Activated naive CD8-positive, alpha-beta T cell treated with anti-CD3 and anti-CD28 coated beads, Interleukin-2, amount 50 U/mL, for 24 hours (primary cell): ENCODE data around the gene TMEM121B.

ENCODE experiments used
- ATAC-seq: fragments of 150-1000 bp; cut with Tn5 transposase; one replicate; pipeline ENCODE4 v1.10.0; 2021
- DNase-seq: peaks from one replicate; pipeline ENCODE4 v3.0.0; 2021
- H3K27ac Mint-ChIP-seq: one replicate; pipeline ENCODE4 v1.8.0; 2021; ENCODE audit warnings: mild to moderate bottlenecking, mixed read lengths
- H3K27me3 Mint-ChIP-seq: one replicate; pipeline ENCODE4 v1.8.0; 2021; ENCODE audit warnings: mixed read lengths
- H3K36me3 Mint-ChIP-seq: one replicate; pipeline ENCODE4 v1.8.0; 2021; ENCODE audit warnings: low read depth, mixed read lengths
- H3K4me1 Mint-ChIP-seq: one replicate; pipeline ENCODE4 v1.8.0; 2021; ENCODE audit warnings: mixed read lengths
- H3K4me3 Mint-ChIP-seq: one replicate; pipeline ENCODE4 v1.8.0; 2021; ENCODE audit warnings: mild to moderate bottlenecking, moderate library complexity, mixed read lengths
- H3K9me3 Mint-ChIP-seq: one replicate; pipeline ENCODE4 v1.8.0; 2021; ENCODE audit warnings: mixed read lengths

Gene TMEM121B

GRCh38 chr22:17100621-17101020 is 20.5 kb downstream of the TMEM121B start:
- Mint-ChIP-seq H3K4me3 (no peak overlapping the region), H3K36me3 (peaks cover 56% of the 10 kb centered on the region), H3K4me1 (peaks cover 70% of the 10 kb centered on the region), H3K9me3 (no peaks in the 10 kb centered on the region), H3K27ac (peak overlapping the region; percentile 25), H3K27me3 (no peaks in the 10 kb centered on the region)
- ATAC-seq (no peak), DNase-seq (no peak)

GRCh38 chr22:17098379-17098819 is 22.8 kb downstream of the TMEM121B start:
- peak; percentile 34 for DNase-seq
- Mint-ChIP-seq H3K36me3 (peaks cover 47% of the 10 kb centered on the region), H3K4me3 (no peak overlapping the region), H3K27ac (peak overlapping the region; percentile 14), H3K27me3 (no peaks in the 10 kb centered on the region), H3K9me3 (no peaks in the 10 kb centered on the region), H3K4me1 (peaks cover 79% of the 10 kb centered on the region)
- peak; percentile 74 for ATAC-seq

GRCh38 chr22:17097701-17098100 is 23.5 kb downstream of the TMEM121B start:
- Mint-ChIP-seq H3K4me1 (peaks cover 84% of the 10 kb centered on the region), H3K27ac (no peak overlapping the region), H3K4me3 (no peak overlapping the region), H3K9me3 (no peaks in the 10 kb centered on the region), H3K36me3 (peaks cover 45% of the 10 kb centered on the region), H3K27me3 (no peaks in the 10 kb centered on the region)
- no peak for ATAC-seq
- no peak for DNase-seq

GRCh38 chr22:17097062-17097461 is 24.1 kb downstream of the TMEM121B start:
- no peak overlapping the region for H3K4me3 Mint-ChIP-seq
- H3K4me1 Mint-ChIP-seq: peaks cover 86% of the 10 kb centered on the region

GRCh38 chr22:17096071-17096470 is 25.1 kb downstream of the TMEM121B start:
- Mint-ChIP-seq H3K9me3 (no peaks in the 10 kb centered on the region), H3K4me1 (peaks cover 86% of the 10 kb centered on the region), H3K27ac (no peak overlapping the region)

More at GRCh38 chr22:17097062-17097461, 24.1 kb downstream of the TMEM121B start:
- ATAC-seq: no peak
- H3K9me3 Mint-ChIP-seq: no peaks in the 10 kb centered on the region
- peaks cover 40% of the 10 kb centered on the region for H3K36me3 Mint-ChIP-seq
- H3K27me3 Mint-ChIP-seq: no peaks in the 10 kb centered on the region
- H3K27ac Mint-ChIP-seq: no peak overlapping the region
- DNase-seq: no peak

GRCh38 chr22:17095538-17095937 is 25.6 kb downstream of the TMEM121B start:
- no peaks in the 10 kb centered on the region for H3K27me3 Mint-ChIP-seq
- no peaks in the 10 kb centered on the region for H3K9me3 Mint-ChIP-seq
- peaks cover 87% of the 10 kb centered on the region for H3K4me1 Mint-ChIP-seq
- ATAC-seq (no peak), DNase-seq (no peak)
- H3K36me3 Mint-ChIP-seq: peaks cover 28% of the 10 kb centered on the region
- no peak overlapping the region for H3K4me3 Mint-ChIP-seq
- no peak overlapping the region for H3K27ac Mint-ChIP-seq

More at GRCh38 chr22:17096071-17096470, 25.1 kb downstream of the TMEM121B start:
- ATAC-seq: no peak
- Mint-ChIP-seq H3K27me3 (no peaks in the 10 kb centered on the region), H3K36me3 (peaks cover 30% of the 10 kb centered on the region), H3K4me3 (no peak overlapping the region)
- no peak for DNase-seq

GRCh38 chr22:17093081-17093480 is 28.1 kb downstream of the TMEM121B start:
- no peaks in the 10 kb centered on the region for H3K27me3 Mint-ChIP-seq
- no peak for DNase-seq
- H3K4me1 Mint-ChIP-seq: peaks cover 87% of the 10 kb centered on the region
- H3K9me3 Mint-ChIP-seq: no peaks in the 10 kb centered on the region
- ATAC-seq: no peak
- peaks cover 12% of the 10 kb centered on the region for H3K36me3 Mint-ChIP-seq
- H3K4me3 Mint-ChIP-seq: no peak overlapping the region
- H3K27ac Mint-ChIP-seq: no peak overlapping the region

- Mint-ChIP-seq H3K27me3 (no peaks in the 10 kb centered on the region), H3K27ac (no peak overlapping the region), H3K9me3 (no peaks in the 10 kb centered on the region), H3K4me3 (no peak overlapping the region), H3K4me1 (peaks cover 87% of the 10 kb centered on the region), H3K36me3 (peaks cover 9% of the 10 kb centered on the region)
- DNase-seq: no peak
- ATAC-seq: no peak
Observed at GRCh38 chr22:17091851-17092250, 29.3 kb downstream of the TMEM121B start.

- peaks cover 9% of the 10 kb centered on the region for H3K36me3 Mint-ChIP-seq
- no peak for DNase-seq
- no peaks in the 10 kb centered on the region for H3K27me3 Mint-ChIP-seq
- no peak overlapping the region for H3K27ac Mint-ChIP-seq
- H3K4me3 Mint-ChIP-seq: no peak overlapping the region
- H3K4me1 Mint-ChIP-seq: peaks cover 88% of the 10 kb centered on the region
- no peaks in the 10 kb centered on the region for H3K9me3 Mint-ChIP-seq
- no peak for ATAC-seq
Observed at GRCh38 chr22:17090550-17090949, 30.6 kb downstream of the TMEM121B start.

- DNase-seq (peak; percentile 58), ATAC-seq (peak; percentile 47)
- peak overlapping the region; percentile 86 for H3K4me3 Mint-ChIP-seq
- peak overlapping the region; percentile 75 for H3K27ac Mint-ChIP-seq
- peaks cover 2% of the 10 kb centered on the region for H3K27me3 Mint-ChIP-seq
- H3K9me3 Mint-ChIP-seq: no peaks in the 10 kb centered on the region
- peaks cover 77% of the 10 kb centered on the region for H3K4me1 Mint-ChIP-seq
- H3K36me3 Mint-ChIP-seq: peaks cover 9% of the 10 kb centered on the region
Observed at GRCh38 chr22:17087498-17088131, 33.5 kb downstream of the TMEM121B start.

GRCh38 chr22:17086788-17087497 is 34.2 kb downstream of the TMEM121B start:
- Mint-ChIP-seq H3K4me1 (peaks cover 70% of the 10 kb centered on the region), H3K9me3 (no peaks in the 10 kb centered on the region), H3K27me3 (peaks cover 2% of the 10 kb centered on the region), H3K36me3 (peaks cover 9% of the 10 kb centered on the region), H3K27ac (peak overlapping the region; percentile 77), H3K4me3 (peak overlapping the region; percentile 86)
- DNase-seq (no peak), ATAC-seq (no peak)

- Mint-ChIP-seq H3K27me3 (peaks cover 2% of the 10 kb centered on the region), H3K9me3 (no peaks in the 10 kb centered on the region), H3K4me3 (peak overlapping the region; percentile 86), H3K27ac (peak overlapping the region; percentile 77), H3K36me3 (peaks cover 9% of the 10 kb centered on the region), H3K4me1 (peaks cover 64% of the 10 kb centered on the region)
- ATAC-seq (no peak), DNase-seq (peak; percentile 29)
Observed at GRCh38 chr22:17086296-17086695, 34.9 kb downstream of the TMEM121B start.

- DNase-seq: peak; percentile 35
- Mint-ChIP-seq H3K27me3 (peaks cover 2% of the 10 kb centered on the region), H3K4me3 (peak overlapping the region; percentile 86), H3K4me1 (peaks cover 56% of the 10 kb centered on the region), H3K27ac (peak overlapping the region; percentile 77), H3K36me3 (peaks cover 6% of the 10 kb centered on the region), H3K9me3 (no peaks in the 10 kb centered on the region)
- ATAC-seq: no peak
Observed at GRCh38 chr22:17085277-17086181, 35.6 kb downstream of the TMEM121B start.

GRCh38 chr22:17084554-17085276 is 36.4 kb downstream of the TMEM121B start, which contains the start of gene IL17RA:
Gene IL17RA (plus strand): TSS chr22:17085000. CDS start chr22:17085092, 92 bp downstream.
- DNase-seq (peak; percentile 95), ATAC-seq (peak; percentile 91)
- Mint-ChIP-seq H3K27ac (peak within 1 kb of the TSS; percentile 78), H3K9me3 (no peaks in the 10 kb centered on the region), H3K36me3 (peaks cover 6% of the 10 kb centered on the region), H3K27me3 (peaks cover 2% of the 10 kb centered on the region), H3K4me3 (peak within 1 kb of the TSS; percentile 86), H3K4me1 (peaks cover 50% of the 10 kb centered on the region)
